ENCODE data around the gene PGAM4.

DNA sequence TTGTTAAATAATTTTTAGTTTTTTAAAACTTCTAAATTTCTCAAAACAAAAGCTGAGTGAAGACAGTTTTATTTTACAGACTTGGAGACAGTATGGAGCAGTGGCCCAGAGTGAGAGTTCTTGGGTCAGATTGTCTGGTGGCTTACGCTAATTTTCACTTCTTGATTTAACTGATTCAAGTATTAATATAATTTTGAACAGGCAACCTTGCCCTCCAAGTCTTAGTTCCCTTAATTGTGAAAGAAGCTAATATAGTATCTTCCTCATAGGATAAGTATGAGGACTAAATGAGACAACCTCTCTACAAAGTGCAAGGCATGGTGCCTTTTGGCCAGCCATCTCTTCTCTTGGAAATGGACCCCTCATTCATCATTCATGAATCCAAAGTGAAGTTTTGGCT lies 33.6 kb downstream of the PGAM4 start:
- TF ChIP-seq KDM1A (IDR thresholded peaks at IDR 0.05; ENCODE audit: low read depth) (no peak), CEBPB (IDR thresholded peaks at IDR 0.05) (no peak), JUN (IDR thresholded peaks at IDR 0.05) (no peak)
- TF ChIP-seq, protein P1, sequence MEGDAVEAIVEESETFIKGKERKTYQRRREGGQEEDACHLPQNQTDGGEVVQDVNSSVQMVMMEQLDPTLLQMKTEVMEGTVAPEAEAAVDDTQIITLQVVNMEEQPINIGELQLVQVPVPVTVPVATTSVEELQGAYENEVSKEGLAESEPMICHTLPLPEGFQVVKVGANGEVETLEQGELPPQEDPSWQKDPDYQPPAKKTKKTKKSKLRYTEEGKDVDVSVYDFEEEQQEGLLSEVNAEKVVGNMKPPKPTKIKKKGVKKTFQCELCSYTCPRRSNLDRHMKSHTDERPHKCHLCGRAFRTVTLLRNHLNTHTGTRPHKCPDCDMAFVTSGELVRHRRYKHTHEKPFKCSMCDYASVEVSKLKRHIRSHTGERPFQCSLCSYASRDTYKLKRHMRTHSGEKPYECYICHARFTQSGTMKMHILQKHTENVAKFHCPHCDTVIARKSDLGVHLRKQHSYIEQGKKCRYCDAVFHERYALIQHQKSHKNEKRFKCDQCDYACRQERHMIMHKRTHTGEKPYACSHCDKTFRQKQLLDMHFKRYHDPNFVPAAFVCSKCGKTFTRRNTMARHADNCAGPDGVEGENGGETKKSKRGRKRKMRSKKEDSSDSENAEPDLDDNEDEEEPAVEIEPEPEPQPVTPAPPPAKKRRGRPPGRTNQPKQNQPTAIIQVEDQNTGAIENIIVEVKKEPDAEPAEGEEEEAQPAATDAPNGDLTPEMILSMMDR (IDR thresholded peaks at IDR 0.05): no peak

All from A549 (cell line).